SK-N-MC (cell line): ENCODE data around the gene BACH2.

Experiments
- EZH2 ChIP-seq: fragments of 200-600 bp; sonication (generic); IDR thresholded peaks from one replicate; pipeline ENCODE4 v1.6.1; 2017; ENCODE audit warnings: antibody characterized with exemption
- FOXP2 ChIP-seq: optimal IDR thresholded peaks from 2 replicates; pipeline ENCODE3; 2011; ENCODE audit warnings: mild to moderate bottlenecking, moderate library complexity; ENCODE audit not compliant: insufficient read depth; ENCODE audit errors: extremely low read length, control extremely low read depth
- POLR2AphosphoS5 ChIP-seq: IDR thresholded peaks from 2 replicates; pipeline ENCODE4 v1.6.1; 2012; ENCODE audit warnings: mild to moderate bottlenecking, low read depth, low read length, borderline replicate concordance

DNA sequence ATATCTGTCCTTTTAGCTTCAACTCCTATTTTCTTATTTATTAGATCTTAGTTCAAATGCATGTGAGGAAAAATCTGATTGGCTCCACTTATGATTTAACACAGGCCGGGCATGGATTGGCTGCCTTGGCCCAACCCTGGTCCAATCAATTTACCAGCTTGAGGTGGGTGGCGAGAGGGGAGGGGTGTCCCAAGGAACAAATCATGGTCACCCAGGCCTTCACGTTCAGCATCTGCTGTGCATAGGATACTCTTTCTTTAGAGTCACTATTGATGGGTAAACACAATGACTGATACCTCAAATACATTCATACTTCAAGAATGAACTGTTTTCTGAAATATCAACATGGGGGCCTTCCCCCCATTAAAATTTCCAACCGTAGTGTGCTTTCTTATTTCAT, 14.9 kb upstream of the BACH2 start:
- TF ChIP-seq EZH2 = no peak
- no peak for TF ChIP-seq POLR2AphosphoS5
- TF ChIP-seq FOXP2 = no peak
